AML-193 (cell line): ENCODE data around the gene C2orf69.

Experiments
- DNase-seq, 2 experiments: peaks; one replicate each; lab custom pipeline; 2025; lab: John Stamatoyannopoulos, UW

Gene C2orf69

DNA sequence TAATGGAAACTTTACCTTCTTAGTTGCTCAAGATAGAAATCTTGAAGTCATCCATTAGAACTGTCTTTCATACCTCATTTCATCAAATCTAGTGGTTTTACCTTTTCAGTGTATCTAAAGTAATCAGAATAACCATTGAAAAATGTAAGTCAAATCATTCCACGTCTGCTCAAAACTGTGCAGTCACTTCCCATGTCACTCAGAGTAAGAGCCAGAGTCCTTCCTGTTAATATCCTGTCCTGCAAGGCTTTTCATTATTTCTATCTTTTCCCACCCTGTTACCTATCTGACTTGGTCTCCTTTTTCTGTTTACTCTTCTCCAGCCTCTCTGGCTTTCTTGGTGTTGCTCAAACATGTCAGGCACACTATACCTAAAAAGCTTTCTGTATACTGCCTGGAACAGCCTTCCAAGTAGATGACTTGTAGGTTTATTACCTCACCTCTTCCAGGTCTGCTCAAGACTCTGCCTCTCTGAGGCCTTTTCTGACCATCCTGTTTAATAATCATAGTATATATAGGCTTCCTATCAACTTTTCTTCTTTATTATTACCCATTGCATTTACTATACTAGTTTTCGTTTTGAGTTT is 3.4 kb downstream of the C2orf69 start:
- no peak for DNase-seq

DNA sequence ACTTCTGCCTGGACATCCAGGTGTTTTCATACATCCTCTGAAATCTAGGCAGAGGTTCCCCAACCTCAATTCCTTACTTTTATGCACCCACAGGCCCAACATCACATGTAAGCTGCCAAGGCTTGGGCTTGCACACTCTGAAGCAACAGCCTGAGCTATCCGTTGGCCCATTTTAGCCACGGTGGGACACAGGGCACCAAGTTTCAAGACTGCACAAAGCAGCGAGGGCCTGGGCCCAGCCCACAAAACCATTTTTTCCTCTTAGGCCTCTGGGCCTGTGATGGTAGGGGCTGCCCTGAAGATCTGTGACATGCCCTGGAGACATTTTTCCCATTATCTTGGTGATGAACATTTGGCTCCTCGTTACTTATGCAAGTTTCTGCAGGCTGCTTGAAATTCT is 5.9 kb downstream of the C2orf69 start:
- DNase-seq = no peak

DNA sequence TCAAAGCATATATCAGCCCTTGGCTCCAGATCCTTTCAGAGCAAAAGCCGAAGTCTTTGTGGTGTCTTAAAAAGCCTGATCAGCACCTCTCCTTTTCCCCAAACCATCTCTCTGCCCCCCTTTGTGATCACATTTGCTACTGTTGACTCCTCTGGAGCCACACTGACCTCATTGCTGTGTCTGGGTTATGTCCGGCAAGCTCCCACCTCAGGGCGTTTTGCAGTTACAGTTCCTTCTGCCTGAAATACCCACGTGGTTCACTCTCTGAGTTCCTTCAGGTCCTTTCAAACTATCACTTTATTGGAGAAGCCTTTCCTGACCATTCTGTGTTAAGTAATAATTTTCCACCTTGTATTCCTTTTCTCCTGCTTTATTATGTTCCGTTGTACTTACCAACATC is 11.8 kb downstream of the C2orf69 start:
- no peak for DNase-seq

DNA sequence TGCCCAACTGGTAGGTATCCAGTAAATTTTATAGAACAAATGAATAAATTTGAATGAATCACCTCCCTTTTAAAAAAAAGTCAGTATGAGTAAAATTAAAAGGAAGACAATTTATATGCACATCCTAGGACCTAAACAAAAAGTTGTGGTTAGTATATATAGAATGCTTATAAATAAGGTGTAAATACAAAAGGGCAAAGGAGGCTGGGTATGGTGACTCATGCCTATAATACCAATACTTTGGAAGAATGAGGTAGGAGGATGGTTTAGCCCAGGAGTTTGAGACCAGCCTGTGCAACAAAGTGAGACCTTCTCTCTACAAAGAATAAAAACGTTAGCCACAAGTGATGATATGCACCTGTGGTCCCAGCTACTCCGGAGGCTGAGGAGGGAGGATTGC is 12.8 kb downstream of the C2orf69 start:
- no peak for DNase-seq

DNA sequence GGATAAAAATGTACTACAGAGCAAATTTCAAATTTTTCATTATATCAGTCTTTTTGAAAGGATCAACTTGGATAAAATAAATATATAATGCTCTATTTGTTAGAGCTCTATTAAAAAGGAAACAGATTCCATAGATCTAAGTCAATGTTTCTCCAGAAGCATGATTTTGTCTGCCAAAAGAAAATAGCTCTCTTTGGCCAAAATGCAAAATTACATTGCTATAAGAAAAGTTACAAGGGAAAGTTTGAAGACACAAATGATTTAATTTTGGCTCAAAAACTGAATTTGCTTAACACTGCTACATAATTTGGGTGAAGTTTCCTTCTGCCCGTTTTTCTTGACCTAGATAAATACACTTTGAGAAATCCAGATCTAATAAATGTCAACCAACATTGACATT is 15.7 kb downstream of the C2orf69 start:
- DNase-seq = no peak

DNA sequence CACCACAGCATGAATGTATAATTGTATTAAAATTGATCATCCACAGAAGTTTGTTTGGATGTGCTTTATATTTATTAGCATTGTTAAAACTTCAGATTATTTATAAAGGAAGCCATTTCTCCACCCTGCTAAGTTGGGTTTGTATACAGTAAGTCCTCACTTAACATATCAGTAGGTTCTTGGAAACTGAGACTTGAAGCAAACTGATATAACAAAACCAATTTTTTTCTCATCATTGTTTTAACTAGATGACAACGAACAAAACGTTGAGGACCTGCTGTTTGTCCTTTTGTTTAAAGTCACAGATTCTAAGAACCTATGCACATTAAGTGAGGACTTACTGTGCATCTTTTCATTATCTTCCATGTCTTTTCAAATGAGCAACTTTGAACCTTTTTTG is 17.1 kb downstream of the C2orf69 start:
- DNase-seq = no peak

DNA sequence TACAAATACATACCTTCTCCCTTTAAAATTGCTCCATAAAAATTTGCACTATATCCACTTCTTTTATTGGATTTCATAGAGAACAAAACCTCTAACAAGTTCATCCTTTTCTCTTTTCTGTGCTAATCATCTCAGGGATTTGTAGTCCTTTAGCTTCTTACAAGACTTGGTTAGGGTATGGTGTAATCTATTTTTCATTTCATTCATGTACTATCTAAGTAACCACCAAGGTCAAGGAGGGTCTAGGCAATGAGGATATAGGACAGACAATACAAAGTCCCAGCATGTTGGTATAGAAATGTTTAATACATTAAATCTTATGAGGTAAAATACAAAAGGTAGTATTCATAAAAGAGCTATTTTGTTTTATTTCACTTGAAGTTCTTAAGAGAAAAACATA is 17.5 kb downstream of the C2orf69 start:
- DNase-seq = no peak

DNA sequence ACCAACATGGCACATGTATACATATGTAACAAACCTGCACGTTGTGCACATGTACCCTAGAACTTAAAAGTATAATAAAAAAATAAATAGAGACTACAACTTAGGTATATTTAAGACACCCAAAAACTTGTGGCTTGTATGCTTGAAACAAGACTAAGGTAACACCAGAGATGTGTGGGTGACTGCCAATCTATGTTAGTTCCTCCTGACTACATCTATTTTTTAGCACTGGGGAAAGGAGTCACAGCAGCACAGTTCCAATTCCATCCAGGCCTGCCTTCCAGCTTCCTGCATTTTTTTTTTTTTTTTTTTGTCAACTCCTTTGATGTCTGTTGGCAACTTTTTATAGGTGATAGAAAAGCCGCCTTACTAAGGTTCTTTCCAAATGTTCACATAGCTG is 18.2 kb downstream of the C2orf69 start:
- no peak for DNase-seq

DNA sequence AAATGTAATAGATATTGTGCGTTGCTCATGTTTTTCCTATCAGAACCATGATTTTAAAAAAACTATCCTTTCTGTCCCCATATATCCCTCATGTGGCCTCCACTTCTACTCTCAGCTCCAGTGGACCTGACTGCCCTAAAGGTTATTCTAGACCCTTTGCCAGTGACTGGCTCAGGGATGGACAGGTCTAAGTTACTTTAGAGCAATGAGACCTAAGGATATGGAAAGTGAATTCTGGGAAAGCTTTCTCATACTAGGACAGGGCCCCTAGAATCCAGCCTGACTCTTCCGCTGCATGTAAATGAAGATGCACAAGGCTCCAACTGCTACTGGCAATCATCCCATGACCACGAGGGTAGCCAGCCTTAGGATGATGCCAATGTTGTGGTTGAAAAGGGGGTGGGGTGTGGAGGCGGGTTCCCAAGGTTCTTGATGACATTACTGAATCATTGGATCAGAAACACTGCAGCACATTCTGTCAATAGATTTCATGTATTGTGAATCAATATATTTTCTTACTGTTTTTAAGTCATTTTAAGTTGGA is 21.3 kb downstream of the C2orf69 start:
- no peak for DNase-seq

DNA sequence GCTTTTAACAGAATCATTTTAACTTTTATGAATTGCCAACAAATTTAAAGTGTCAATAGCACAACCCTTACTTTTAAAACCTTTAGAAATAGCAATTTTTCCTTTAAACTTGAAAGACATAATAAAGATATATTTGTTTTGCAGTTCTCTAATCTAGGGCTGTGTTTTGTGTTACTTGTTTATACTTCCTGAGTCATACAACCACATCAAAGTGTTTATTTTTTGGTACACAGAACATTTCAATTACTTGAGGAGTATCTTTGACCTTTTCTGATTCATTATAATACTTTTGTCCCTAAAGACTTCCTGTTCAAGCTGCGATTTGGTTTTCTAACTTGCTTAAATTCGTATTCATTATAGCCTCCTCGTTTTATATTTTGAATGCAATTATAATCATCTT is 22.4 kb downstream of the C2orf69 start:
- DNase-seq = no peak

DNA sequence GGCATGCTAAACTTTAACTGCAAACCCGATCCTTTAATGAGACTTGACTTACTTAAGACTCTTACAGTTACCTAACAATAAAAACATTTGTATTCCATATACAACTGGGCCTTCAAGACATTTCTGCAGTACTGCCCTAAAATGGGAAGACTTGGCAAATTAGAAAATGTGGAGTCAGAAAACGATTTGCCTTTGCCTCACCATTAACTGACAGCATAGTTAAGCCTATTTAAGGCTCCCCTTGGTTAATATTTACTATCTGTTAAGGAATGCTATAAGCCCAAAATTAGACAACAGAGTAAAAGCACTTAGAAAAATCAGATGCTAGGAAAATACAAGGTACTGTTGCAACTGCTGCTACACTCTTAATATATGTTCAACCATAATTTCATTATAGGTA is 25.5 kb downstream of the C2orf69 start:
- no peak for DNase-seq

DNA sequence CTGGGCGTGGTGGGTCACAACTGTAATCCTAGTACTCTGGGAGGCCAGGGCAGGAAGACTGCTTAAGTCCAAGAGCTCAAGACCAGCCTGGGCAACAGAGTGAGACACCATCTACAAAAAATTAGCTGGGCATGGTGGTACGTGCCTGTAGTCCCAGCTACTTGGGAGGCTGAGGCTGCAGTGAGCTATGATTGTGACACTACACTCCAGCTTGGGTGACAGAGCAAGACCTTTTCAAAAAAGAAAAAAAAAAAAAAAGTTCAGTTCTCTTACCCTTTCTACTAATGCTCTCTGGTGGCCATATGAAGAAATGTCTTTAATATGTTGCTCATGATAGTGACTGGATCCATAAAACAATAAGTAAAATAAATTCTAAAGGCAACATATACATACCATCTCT is 29.3 kb downstream of the C2orf69 start:
- peak; percentile 70 to 74 for DNase-seq

DNA sequence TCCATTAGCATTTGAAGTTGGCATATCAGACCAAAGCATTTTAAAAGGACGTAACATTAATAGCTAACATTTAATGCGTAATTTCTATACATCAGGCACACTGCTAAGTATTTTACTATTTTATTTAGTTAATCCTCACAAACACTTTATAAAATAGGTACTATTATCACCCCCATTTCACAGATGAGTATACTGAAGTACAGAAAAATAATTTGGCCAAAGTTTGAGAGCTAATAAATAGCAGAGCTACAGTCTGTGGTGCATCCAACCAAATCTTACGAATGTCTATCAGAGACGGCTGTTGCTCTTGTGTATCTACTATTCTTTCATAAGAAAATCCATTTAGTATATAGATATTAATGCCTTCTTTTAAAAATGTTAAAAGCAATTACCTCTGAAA is 32.3 kb downstream of the C2orf69 start:
- no peak for DNase-seq

DNA sequence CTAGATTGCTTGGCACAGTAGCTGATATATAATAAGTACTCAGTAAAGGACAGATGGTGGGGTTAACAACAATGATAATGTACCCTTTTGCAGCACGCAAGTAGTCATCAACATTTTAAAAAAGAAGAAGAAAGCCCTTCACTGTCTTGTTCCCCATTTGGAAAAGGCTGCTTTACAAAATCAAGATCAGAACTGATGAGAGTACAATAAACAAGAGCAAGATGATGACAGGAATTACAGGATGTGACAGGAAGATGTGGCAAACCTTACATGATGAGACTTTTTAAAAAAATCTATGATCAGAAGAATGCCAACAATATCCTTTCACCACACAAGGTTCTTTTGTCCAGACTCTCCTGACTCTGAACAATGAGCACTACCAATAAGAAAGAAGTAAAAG is 35.1 kb downstream of the C2orf69 start:
- DNase-seq = no peak

DNA sequence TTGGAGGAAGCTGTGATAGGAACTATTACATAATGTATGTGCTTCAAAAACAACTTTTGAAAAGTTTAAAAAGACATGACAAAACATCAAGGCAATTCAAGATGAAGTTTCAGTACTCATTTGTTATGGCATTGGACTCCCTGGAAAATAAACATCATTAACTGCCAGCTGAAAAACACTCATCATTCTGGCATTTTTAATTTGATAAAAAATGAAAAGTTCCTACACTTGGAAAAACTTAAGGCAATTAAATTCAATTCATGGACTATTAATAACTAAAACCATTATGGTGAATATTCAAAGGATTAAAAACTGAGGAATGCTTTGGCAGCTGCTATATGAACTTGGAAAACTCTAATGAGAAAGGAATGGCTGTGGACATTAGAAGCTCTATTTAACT is 35.7 kb downstream of the C2orf69 start:
- no peak for DNase-seq

DNA sequence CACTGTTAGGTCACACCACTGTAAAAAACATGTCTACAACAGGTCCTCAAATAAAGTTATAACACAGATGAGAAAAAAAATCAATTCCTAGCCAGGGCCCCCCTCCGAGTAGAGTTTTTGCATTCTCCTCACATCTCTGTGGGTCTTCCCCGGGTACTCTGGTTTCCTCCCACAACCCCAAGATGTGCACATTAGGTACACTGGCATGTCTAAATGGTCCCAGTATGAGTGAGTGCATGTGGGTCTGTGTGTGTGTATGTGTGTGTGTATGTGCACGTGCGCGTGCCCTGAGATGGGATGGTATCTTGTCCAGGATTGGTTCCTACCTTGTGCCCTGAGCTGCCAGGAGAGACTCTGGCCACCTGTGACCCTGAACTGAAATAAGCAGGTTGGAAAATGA is 39.3 kb downstream of the C2orf69 start:
- no peak for DNase-seq

DNA sequence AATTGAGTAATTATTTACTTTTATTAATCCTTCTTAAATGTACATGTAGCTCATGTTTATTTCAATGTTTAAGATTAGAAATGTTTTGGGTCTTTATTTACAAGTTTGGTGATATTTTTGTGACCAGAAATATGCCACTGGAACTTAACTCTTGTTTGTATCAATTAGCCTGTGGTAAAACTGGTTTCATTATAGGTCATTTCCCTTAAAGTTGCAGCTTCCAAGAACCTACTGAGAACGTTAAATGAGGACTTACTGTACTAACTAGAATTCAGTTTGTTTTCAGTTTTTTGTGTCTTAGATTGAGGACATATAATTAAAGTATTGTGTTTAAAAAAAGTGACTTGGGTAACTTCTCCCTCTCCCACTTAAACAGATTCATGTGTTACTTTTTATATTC is 39.9 kb downstream of the C2orf69 start:
- DNase-seq = no peak

DNA sequence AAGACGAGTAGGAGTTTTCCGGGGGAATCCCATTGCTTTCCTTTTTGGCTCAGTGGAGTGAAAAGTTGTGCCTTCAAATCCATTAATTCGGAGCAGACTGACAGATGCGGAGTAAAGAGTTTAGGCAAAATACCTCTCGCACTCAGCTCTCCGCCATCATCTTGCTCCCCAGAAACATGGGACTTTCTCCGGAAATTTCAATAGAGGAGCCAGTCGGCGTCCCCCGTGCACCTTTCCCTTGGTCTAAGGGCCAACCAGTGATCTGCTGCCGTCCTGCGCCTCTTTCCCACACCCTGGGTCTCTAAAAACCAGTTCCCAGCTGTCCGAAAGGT is 43.9 kb downstream of the C2orf69 start:
- DNase-seq = peak in 1 of 2 experiments; percentile 41

DNA sequence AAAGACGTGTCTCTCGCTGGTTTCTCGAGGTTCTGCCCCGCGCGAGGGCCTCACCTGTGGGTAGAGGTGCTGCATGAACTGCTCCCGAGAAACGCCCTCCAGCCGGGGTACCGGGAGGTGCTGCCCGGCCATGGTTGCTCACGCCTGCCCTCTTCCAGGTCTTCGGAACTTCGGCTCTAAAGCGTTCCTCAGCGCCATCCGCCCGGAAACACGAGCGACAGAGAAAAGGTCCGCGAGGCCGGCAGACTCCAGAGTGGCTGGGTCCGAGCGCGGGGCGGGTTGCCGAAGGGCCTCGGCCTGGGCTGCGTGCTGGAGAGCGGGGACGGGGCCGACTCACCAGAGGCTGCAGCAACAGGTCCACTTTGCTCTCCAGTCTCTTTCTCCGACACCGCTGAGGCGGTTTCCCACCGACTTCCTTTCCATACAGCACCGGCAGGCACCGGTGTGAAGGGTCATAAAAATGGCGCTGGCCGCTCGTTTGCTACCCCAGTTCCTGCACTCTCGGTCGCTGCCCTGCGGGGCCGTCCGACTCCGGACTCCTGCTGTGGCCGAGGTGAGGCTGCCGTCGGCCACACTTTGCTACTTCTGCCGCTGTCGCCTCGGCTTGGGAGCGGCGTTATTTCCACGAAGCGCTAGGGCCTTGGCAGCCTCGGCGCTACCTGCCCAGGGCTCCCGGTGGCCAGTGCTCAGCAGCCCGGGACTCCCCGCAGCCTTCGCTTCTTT is 44.4 kb downstream of the C2orf69 start, which contains the start of the genes MAIP1 and TYW5:
Gene MAIP1, plus strand, starts transcription at position 244 of the 723 bp plus-strand sequence. Its CDS starts 217 bp downstream, at position 461.
Gene TYW5, minus strand, starts transcription at position 153 of the 723 bp plus-strand sequence. Its CDS starts 21 bp downstream, at position 132.
- DNase-seq = peak; percentile 68 to 81

DNA sequence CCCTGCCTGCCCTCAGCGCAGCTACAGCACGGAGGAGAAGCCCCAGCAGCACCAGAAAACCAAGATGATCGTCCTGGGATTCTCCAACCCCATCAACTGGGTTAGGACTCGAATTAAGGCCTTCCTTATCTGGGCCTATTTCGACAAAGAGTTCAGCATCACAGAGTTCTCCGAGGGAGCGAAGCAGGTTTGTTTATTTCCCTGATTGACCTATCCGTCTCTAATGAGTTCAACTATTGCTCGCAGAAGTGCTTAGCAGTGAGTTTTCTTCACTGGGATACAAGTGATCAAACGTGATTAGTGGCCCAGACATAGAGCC is 44.9 kb downstream of the C2orf69 start:
- no peak for DNase-seq

DNA sequence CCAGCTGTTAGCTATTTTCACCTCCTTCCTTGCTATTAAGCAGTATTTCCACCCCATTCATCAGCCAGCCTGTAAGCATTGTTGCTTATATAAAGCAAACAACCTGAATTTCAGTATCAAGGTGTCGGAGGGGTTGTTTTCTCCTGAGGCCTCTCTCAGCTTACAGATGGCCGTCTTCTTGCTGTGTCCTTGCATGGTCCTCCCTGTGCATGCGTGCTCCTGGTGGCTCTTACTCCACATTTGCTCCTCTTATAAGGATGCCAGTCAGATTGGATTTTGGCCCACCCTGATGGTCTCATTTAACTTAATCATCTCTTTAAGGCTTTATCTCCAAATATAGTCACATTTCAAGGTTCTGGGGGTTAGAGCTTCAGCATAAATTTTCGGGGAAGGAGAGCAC is 46.9 kb downstream of the C2orf69 start:
- no peak for DNase-seq

DNA sequence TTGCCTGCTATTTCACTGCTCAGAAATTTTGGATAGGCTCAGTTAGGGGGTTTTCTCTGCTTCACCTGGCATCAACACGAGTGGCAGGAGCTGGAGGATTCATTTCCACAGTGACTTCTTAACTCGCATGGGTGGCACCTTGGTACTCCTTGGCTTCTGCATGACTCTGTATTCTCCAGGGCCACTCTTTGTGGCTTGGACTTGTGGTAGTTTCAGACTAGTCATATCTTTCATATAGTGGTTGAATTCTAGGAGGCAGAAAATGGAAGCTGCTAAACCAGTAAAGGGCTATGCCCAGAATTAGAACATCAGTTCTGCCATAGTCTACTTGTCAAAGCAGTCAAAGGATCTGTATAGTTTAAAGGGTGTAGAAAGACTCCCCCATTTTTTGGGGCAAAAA is 51.1 kb downstream of the C2orf69 start:
- no peak for DNase-seq

DNA sequence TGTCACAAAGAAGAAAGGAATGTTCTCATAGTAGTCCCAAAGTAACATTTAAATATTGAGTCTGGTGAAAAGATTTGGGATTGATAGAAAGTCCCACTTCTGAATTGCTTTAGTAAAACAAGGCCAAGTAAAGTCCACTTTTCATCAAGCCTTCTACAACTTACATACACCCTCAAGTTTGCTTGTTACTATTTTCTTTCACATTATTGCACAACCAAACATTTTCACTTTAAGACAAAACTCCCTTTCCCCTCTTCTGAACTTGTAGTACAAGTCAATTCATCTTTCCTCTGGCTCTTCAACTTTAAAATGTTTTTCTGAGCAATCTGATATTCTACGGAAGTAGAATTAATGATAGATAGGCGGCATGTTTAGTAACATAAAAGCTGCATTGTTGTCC is 55.3 kb downstream of the C2orf69 start:
- no peak for DNase-seq

DNA sequence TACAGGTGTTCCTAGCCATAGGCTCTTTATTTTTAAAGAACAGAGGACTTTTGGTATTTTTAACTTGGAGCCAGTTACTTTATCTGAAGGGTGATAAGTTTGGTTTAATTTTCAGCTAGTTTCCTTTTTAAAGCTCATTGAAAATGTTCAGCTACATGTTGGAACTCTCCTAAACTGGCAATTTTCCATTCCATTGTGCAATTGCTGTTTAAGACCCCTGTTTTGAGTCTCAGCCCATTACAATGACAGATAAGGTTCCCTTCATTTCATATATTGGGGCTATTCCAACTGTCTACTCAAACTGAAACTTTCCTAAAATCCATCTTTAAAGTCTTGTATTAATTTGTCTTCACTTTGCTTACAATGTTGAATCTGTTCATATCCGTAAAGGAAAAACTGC is 55.9 kb downstream of the C2orf69 start:
- no peak for DNase-seq
